Brain microvascular endothelial cell (primary cell): ENCODE results near the gene SPAG17.

Experiments used
- DNase-seq: peaks from one replicate; pipeline ENCODE4 v3.0.0-alpha.2; 2020
- H3K27ac ChIP-seq: fragments of 250-450 bp; sonication (Bioruptor Pico); 2 replicates; pipeline ENCODE4 v1.5.1; 2020; ENCODE audit warnings: mild to moderate bottlenecking, moderate library complexity
- H3K27me3 ChIP-seq: fragments of 250-450 bp; sonication (Bioruptor Pico); replicated peaks from 2 replicates; pipeline ENCODE4 v1.5.1; 2020; ENCODE audit warnings: mild to moderate bottlenecking
- H3K36me3 ChIP-seq: fragments of 250-450 bp; sonication (Bioruptor Pico); replicated peaks from 2 replicates; pipeline ENCODE4 v1.5.1; 2020; ENCODE audit warnings: mild to moderate bottlenecking
- H3K4me3 ChIP-seq: 2 replicates; pipeline ENCODE4 v1.5.1; 2011; ENCODE audit warnings: low read depth, mild to moderate bottlenecking, control low read depth, low read length, moderate library complexity
- CTCF ChIP-seq: IDR thresholded peaks from 2 replicates; pipeline ENCODE4 v1.5.1; 2011; ENCODE audit warnings: low read depth, mild to moderate bottlenecking, moderate library complexity, low read length, control low read depth, inconsistent platforms; ENCODE audit errors: missing control alignments
- in situ Hi-C: cut with HindIII; loops from 2 replicates; pipeline ENCODE4 v1.10.0; 2017; ENCODE audit warnings: low sequenced_read_pairs, low pct_ligation_motif_present

The SPAG17 gene

GRCh38 chr1:118159569-118159968, 25.5 kb downstream of the SPAG17 start:
- DNase-seq, result no peak
- no peak for TF ChIP-seq CTCF
- no peaks in the 10 kb centered on the region for H3K36me3 ChIP-seq
- in situ Hi-C loops, result no loop called here
- no peak overlapping the region for H3K4me3 ChIP-seq
- H3K27me3 ChIP-seq, result no peaks in the 10 kb centered on the region
- H3K27ac ChIP-seq, result no peak overlapping the region

GRCh38 chr1:118158924-118159323, 26.1 kb downstream of the SPAG17 start:
- no peak overlapping the region for H3K4me3 ChIP-seq
- in situ Hi-C loops, result no loop called here
- TF ChIP-seq CTCF, result no peak
- no peak overlapping the region for H3K27ac ChIP-seq
- H3K27me3 ChIP-seq, result no peaks in the 10 kb centered on the region
- peak; percentile 79 for DNase-seq
- H3K36me3 ChIP-seq, result no peaks in the 10 kb centered on the region

GRCh38 chr1:118157506-118157905, 27.5 kb downstream of the SPAG17 start:
- in situ Hi-C loops, result no loop called here
- Histone ChIP-seq H3K36me3 (no peaks in the 10 kb centered on the region), H3K27ac (no peak overlapping the region), H3K4me3 (no peak overlapping the region), H3K27me3 (no peaks in the 10 kb centered on the region)
- DNase-seq, result no peak
- no peak for TF ChIP-seq CTCF

- Histone ChIP-seq H3K4me3 (no peak overlapping the region), H3K36me3 (no peaks in the 10 kb centered on the region), H3K27ac (no peak overlapping the region), H3K27me3 (no peaks in the 10 kb centered on the region)
- no peak for TF ChIP-seq CTCF
- DNase-seq, result no peak
- in situ Hi-C loops, result no loop called here
Observed at GRCh38 chr1:118155106-118155505, 29.9 kb downstream of the SPAG17 start.

- H3K4me3 ChIP-seq, result no peak overlapping the region
- TF ChIP-seq CTCF, result peak; percentile 46
- H3K27ac ChIP-seq, result no peak overlapping the region
- H3K27me3 ChIP-seq, result no peaks in the 10 kb centered on the region
- no peak for DNase-seq
- in situ Hi-C loops, result no loop called here
- H3K36me3 ChIP-seq, result no peaks in the 10 kb centered on the region
Observed at GRCh38 chr1:118154220-118154619, 30.8 kb downstream of the SPAG17 start.

- H3K36me3 ChIP-seq, result no peaks in the 10 kb centered on the region
- in situ Hi-C loops, result no loop called here
- TF ChIP-seq CTCF, result peak; percentile 75
- DNase-seq, result peak; percentile 76
- H3K4me3 ChIP-seq, result no peak overlapping the region
- H3K27ac ChIP-seq, result no peak overlapping the region
- H3K27me3 ChIP-seq, result no peaks in the 10 kb centered on the region
Observed at GRCh38 chr1:118151312-118151937, 33.6 kb downstream of the SPAG17 start.
